HL-60 (cell line): Measurements from ENCODE around the gene EVA1C.

Experiments
- DNase-seq, 2 experiments: peaks; one replicate each; pipeline ENCODE4 v3.0.0-alpha.2; 2010 to 2020; ENCODE audit warnings: low read depth in 1 of 2, low spot score in 1 of 2
- H3K27ac ChIP-seq: fragments of 250-450 bp; sonication (Bioruptor Pico); replicated peaks from 2 replicates; pipeline ENCODE4 v1.5.1; 2020; ENCODE audit warnings: mild to moderate bottlenecking, moderate library complexity
- H3K27me3 ChIP-seq: fragments of 250-450 bp; sonication (Bioruptor Pico); 2 replicates; pipeline ENCODE4 v1.5.1; 2021; ENCODE audit warnings: mild to moderate bottlenecking, moderate library complexity; ENCODE audit not compliant: insufficient read depth, poor library complexity, severe bottlenecking
- H3K4me3 ChIP-seq: replicated peaks from 2 replicates; pipeline ENCODE4 v1.5.1; 2011; ENCODE audit warnings: mild to moderate bottlenecking, control low read depth, low read length; ENCODE audit not compliant: insufficient read depth
- GABPA ChIP-seq: IDR thresholded peaks from 2 replicates; pipeline ENCODE4 v1.6.1; 2012; ENCODE audit warnings: low read depth
- POLR2AphosphoS5 ChIP-seq: IDR thresholded peaks from 2 replicates; pipeline ENCODE4 v1.6.1; 2012; ENCODE audit warnings: low read depth
- SPI1 ChIP-seq: IDR thresholded peaks from 2 replicates; pipeline ENCODE4 v1.6.1; 2012; ENCODE audit warnings: low read depth, mild to moderate bottlenecking, borderline replicate concordance
- long read RNA-seq: library from polyadenylated mRNA; unstranded; transcript quantifications from one replicate; pipeline ENCODE4 v2.0.0, GENCODE V29; 2020
- TF ChIP-seq, protein P1 (sequence below): IDR thresholded peaks from 2 replicates; pipeline ENCODE4 v1.6.1; 2012; ENCODE audit warnings: low read depth; ENCODE audit not compliant: insufficient replicate concordance
- TF ChIP-seq, protein P2 (sequence below): IDR thresholded peaks from one replicate; pipeline ENCODE4 v1.5.1; 2011; ENCODE audit warnings: low read length, control low read depth, inconsistent platforms; ENCODE audit not compliant: insufficient read depth

Gene EVA1C, protein sequence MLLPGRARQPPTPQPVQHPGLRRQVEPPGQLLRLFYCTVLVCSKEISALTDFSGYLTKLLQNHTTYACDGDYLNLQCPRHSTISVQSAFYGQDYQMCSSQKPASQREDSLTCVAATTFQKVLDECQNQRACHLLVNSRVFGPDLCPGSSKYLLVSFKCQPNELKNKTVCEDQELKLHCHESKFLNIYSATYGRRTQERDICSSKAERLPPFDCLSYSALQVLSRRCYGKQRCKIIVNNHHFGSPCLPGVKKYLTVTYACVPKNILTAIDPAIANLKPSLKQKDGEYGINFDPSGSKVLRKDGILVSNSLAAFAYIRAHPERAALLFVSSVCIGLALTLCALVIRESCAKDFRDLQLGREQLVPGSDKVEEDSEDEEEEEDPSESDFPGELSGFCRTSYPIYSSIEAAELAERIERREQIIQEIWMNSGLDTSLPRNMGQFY
- long read RNA-seq, partial matches to known transcripts: 0 of 3 reads
- long read RNA-seq, other reads (novel, unspliced or antisense): 3 of 3 reads

DNA sequence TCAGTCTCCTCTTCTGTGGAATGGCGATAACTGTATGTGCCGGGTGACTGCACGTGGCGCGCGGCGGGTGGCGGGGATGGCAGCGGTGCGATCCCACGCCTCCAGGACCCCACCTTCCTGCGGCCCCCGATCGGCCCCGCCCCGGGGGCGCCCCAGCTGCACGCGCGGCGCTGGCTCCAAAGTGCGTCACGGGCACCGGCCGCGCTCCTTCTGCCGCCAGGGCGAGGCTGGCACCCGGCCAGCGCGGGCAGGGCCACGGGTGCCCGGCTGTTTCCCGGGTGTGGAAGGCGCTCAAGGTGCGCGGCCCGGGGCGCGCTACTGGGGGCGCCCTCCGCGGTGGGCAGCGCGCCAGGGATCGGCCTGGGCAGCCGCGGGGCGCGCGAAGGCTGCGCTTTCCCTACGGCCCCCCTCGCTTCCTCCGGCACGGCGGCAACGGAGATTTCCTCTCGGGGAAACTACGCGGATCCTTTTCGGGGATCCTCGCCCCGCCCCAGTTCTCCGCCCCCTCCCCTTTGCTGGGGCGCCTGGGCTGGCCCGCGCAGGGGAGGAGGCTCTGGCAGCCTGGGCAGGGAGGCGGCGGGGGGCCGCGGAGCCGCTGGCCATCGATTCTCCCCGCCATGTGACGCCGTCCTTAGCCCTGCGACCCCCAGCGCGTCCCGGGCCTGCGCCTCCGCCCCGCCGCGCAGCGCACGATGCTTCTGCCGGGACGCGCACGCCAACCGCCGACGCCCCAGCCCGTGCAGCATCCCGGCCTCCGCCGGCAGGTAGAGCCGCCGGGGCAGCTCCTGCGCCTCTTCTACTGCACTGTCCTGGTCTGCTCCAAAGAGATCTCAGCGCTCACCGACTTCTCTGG is at the start of gene EVA1C:
Gene EVA1C (plus strand): TSS at position 545 of the 853 bp plus-strand sequence. CDS start 148 bp downstream, at position 693.
- Histone ChIP-seq H3K27ac (no peak within 1 kb of the TSS), H3K27me3 (peaks cover 32% of the 10 kb centered on the region), H3K4me3 (peak within 1 kb of the TSS; percentile 38)
- no peak for TF ChIP-seq POLR2AphosphoS5
- no peak for TF ChIP-seq SPI1
- TF ChIP-seq GABPA: no peak
- TF ChIP-seq, protein P1, sequence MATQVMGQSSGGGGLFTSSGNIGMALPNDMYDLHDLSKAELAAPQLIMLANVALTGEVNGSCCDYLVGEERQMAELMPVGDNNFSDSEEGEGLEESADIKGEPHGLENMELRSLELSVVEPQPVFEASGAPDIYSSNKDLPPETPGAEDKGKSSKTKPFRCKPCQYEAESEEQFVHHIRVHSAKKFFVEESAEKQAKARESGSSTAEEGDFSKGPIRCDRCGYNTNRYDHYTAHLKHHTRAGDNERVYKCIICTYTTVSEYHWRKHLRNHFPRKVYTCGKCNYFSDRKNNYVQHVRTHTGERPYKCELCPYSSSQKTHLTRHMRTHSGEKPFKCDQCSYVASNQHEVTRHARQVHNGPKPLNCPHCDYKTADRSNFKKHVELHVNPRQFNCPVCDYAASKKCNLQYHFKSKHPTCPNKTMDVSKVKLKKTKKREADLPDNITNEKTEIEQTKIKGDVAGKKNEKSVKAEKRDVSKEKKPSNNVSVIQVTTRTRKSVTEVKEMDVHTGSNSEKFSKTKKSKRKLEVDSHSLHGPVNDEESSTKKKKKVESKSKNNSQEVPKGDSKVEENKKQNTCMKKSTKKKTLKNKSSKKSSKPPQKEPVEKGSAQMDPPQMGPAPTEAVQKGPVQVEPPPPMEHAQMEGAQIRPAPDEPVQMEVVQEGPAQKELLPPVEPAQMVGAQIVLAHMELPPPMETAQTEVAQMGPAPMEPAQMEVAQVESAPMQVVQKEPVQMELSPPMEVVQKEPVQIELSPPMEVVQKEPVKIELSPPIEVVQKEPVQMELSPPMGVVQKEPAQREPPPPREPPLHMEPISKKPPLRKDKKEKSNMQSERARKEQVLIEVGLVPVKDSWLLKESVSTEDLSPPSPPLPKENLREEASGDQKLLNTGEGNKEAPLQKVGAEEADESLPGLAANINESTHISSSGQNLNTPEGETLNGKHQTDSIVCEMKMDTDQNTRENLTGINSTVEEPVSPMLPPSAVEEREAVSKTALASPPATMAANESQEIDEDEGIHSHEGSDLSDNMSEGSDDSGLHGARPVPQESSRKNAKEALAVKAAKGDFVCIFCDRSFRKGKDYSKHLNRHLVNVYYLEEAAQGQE: no peak
- TF ChIP-seq, protein P2, sequence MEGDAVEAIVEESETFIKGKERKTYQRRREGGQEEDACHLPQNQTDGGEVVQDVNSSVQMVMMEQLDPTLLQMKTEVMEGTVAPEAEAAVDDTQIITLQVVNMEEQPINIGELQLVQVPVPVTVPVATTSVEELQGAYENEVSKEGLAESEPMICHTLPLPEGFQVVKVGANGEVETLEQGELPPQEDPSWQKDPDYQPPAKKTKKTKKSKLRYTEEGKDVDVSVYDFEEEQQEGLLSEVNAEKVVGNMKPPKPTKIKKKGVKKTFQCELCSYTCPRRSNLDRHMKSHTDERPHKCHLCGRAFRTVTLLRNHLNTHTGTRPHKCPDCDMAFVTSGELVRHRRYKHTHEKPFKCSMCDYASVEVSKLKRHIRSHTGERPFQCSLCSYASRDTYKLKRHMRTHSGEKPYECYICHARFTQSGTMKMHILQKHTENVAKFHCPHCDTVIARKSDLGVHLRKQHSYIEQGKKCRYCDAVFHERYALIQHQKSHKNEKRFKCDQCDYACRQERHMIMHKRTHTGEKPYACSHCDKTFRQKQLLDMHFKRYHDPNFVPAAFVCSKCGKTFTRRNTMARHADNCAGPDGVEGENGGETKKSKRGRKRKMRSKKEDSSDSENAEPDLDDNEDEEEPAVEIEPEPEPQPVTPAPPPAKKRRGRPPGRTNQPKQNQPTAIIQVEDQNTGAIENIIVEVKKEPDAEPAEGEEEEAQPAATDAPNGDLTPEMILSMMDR: no peak
- no peak for DNase-seq

DNA sequence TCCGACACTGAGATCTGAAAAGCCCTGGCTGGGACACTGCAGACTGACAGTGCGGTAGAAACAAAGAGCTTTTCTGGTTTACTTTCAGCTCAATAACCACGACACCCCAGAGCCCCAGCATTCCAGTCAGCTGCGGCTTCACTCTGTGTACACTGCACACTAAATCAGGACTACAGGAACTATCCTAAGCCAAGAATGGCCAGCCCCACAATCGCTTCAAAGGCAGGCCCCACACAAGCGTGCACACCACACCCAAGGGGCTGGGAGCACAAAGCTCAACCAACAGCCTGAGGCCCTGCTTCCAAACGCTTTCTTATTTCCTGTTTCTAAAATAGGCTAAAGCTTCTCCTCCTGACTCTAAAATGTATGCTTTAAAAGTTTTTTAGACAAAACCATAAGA is 48.1 kb upstream of the EVA1C start:
- DNase-seq: no peak
- H3K27me3 ChIP-seq: no peaks in the 10 kb centered on the region
- H3K4me3 ChIP-seq: no peak overlapping the region
- TF ChIP-seq GABPA (no peak), POLR2AphosphoS5 (no peak), SPI1 (no peak)
- TF ChIP-seq, protein P1: no peak
- TF ChIP-seq, protein P2: no peak
- no peak overlapping the region for H3K27ac ChIP-seq

DNA sequence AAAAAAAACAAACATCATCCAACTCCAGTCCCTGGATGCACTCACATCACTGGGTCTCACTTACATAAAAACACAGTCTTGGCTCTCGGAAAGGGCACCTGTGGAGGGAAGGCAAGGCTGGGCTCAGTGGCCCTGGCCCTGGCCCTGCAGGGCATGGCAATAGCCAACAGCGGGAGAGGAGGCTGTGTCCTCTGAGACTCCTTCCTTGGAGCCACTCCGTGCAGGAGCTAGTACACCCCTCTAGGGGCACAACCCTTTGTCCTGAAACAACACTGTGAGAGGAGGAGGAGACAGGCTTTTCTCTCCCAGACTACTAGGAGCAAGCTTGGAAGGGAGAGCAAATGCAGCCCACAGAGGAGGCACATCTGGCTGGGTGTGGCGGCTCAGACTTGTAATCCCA is 47.7 kb upstream of the EVA1C start:
- H3K4me3 ChIP-seq: no peak overlapping the region
- no peak for DNase-seq
- no peaks in the 10 kb centered on the region for H3K27me3 ChIP-seq
- H3K27ac ChIP-seq: no peak overlapping the region
- TF ChIP-seq POLR2AphosphoS5 (no peak), SPI1 (no peak), GABPA (no peak)
- TF ChIP-seq, protein P2: no peak
- TF ChIP-seq, protein P1: no peak
